GM12878 (cell line): ENCODE data around the gene TPM4. TPM values are rescaled to one million over a fixed set of nuclear protein-coding genes. Genes with fewer than 3 reads are reported as not detected.
A peak's percentile ranks its signal among the peaks of the same experiment; 100 is the strongest.

ENCODE experiments used
- ATAC-seq: fragments of 200-7000 bp; cut with Tn5 transposase; 3 replicates; pipeline ENCODE4 v1.9.1; 2020; ENCODE audit warnings: mild to moderate bottlenecking, moderate library complexity
- BruUV-seq: library from RNA; stranded (reverse); fragments of 400-500 nt; replicated peaks from 2 replicates; lab custom pipeline; 2021; lab: Mats Ljungman, UMichigan
- CTCF ChIA-PET: fragments of 300-600 bp; sonication (Branson Sonifier 250); formaldehyde crosslinking; extraction: SDS; loops from one replicate; lab custom pipeline; 2021; ENCODE audit warnings: inconsistent platforms; lab: Yijun Ruan, JAX
- POLR2A ChIA-PET: fragments of 350-600 bp; formaldehyde crosslinking; extraction: SDS; loops from one replicate; lab custom pipeline; 2021; ENCODE audit warnings: inconsistent platforms; lab: Charles Lee
- RAD21 ChIA-PET: fragments of 300-600 bp; sonication (Branson Sonifier 250); formaldehyde crosslinking; loops from one replicate; lab custom pipeline; 2023; ENCODE audit warnings: antibody characterized with exemption; ENCODE audit not compliant: unreplicated experiment; lab: Charles Lee
- SMC1A ChIA-PET: fragments of 300-600 bp; sonication (Branson Sonifier 250); formaldehyde crosslinking; loops from one replicate; lab custom pipeline; 2023; ENCODE audit not compliant: unreplicated experiment, uncharacterized antibody; lab: Charles Lee
- DNase-seq: peaks from one replicate; pipeline ENCODE4 v3.0.0-alpha.2; 2011; ENCODE audit warnings: low read depth, low spot score
- FAIRE-seq: peaks from 3 replicates; lab custom pipeline; 2011; peaks lifted over from hg19 to GRCh38; lab: Jason Lieb, UNC
- H2AFZ ChIP-seq: 2 replicates; pipeline ENCODE4 v1.6.0; 2011; ENCODE audit warnings: low read depth, low read length, control low read depth; ENCODE audit not compliant: control insufficient read depth
- H3K27ac ChIP-seq: 2 replicates; pipeline ENCODE4 v1.5.1; 2011; ENCODE audit warnings: control low read depth; ENCODE audit not compliant: control insufficient read depth, insufficient read depth
- H3K27me3 ChIP-seq, 2 experiments: replicated peaks in 1 of 2; 2 replicates each; pipeline versions ENCODE4 v1.6.0 to v1.6.1; 2011; ENCODE audit warnings: low read length in 1 of 2; ENCODE audit not compliant: control insufficient read depth in 2 of 2, insufficient read depth in 2 of 2
- H3K36me3 ChIP-seq, 2 experiments: 2 replicates each; pipeline ENCODE4 v1.5.1; 2011; ENCODE audit warnings: low read length in 1 of 2; ENCODE audit not compliant: control insufficient read depth in 2 of 2, insufficient read depth in 2 of 2
- H3K4me1 ChIP-seq: 2 replicates; pipeline ENCODE4 v1.6.1; 2011; ENCODE audit warnings: mild to moderate bottlenecking, low read length, moderate library complexity, mixed read lengths; ENCODE audit not compliant: control insufficient read depth, insufficient read depth
- H3K4me2 ChIP-seq: 2 replicates; pipeline ENCODE4 v1.6.0; 2011; ENCODE audit warnings: control low read depth; ENCODE audit not compliant: control insufficient read depth, insufficient read depth
- H3K4me3 ChIP-seq: fragments of 200-600 bp; sonication (generic); 2 replicates; pipeline ENCODE4 v1.5.1; 2016
- H3K79me2 ChIP-seq: 2 replicates; pipeline ENCODE4 v1.6.0; 2011; ENCODE audit warnings: low read length; ENCODE audit not compliant: control insufficient read depth, insufficient read depth
- H3K9ac ChIP-seq: 2 replicates; pipeline ENCODE4 v1.8.0; 2011; ENCODE audit warnings: low read length, control low read depth, mixed read lengths; ENCODE audit not compliant: control insufficient read depth, insufficient read depth
- H3K9me3 ChIP-seq: replicated peaks from 3 replicates; pipeline ENCODE4 v1.5.1; 2011; ENCODE audit warnings: mild to moderate bottlenecking, low read length; ENCODE audit not compliant: control insufficient read depth, insufficient read depth
- H4K20me1 ChIP-seq: 2 replicates; pipeline ENCODE4 v1.6.0; 2011; ENCODE audit not compliant: control insufficient read depth, insufficient read depth
- BCL3 ChIP-seq: IDR thresholded peaks from 2 replicates; pipeline ENCODE4 v1.6.1; 2011; ENCODE audit warnings: borderline replicate concordance, low read depth, mild to moderate bottlenecking, moderate library complexity, low read length; ENCODE audit not compliant: insufficient read depth, poor library complexity, severe bottlenecking
- BMI1 ChIP-seq: fragments of 450-650 bp; IDR thresholded peaks from 2 replicates; pipeline ENCODE4 v1.6.1; 2016; ENCODE audit warnings: mild to moderate bottlenecking, moderate library complexity, borderline replicate concordance
- CBFB ChIP-seq: IDR thresholded peaks from 2 replicates; pipeline ENCODE4 v1.6.1; 2016; ENCODE audit warnings: antibody characterized with exemption, low read depth
- CREB1 ChIP-seq: IDR thresholded peaks from 2 replicates; pipeline ENCODE4 v1.6.1; 2012; ENCODE audit warnings: low read depth, mild to moderate bottlenecking, inconsistent platforms
- DPF2 ChIP-seq: fragments of 450-650 bp; IDR thresholded peaks from 2 replicates; pipeline ENCODE4 v1.6.1; 2017; ENCODE audit warnings: mild to moderate bottlenecking
- EED ChIP-seq: sonication (generic); IDR thresholded peaks from 2 replicates; pipeline ENCODE4 v1.6.1; 2016; ENCODE audit warnings: antibody characterized with exemption, low read depth
- HCFC1 ChIP-seq: fragments of 150-350 bp; IDR thresholded peaks from 2 replicates; pipeline ENCODE4 v1.6.1; 2014; ENCODE audit warnings: low read length
- KLF5 ChIP-seq: fragments of 450-650 bp; IDR thresholded peaks from 2 replicates; pipeline ENCODE4 v1.6.1; 2014; ENCODE audit warnings: mild to moderate bottlenecking; ENCODE audit not compliant: partially characterized antibody
- LARP7 ChIP-seq: fragments of 450-650 bp; IDR thresholded peaks from 2 replicates; pipeline ENCODE4 v1.6.1; 2017; ENCODE audit warnings: mild to moderate bottlenecking
- MYB ChIP-seq: fragments of 150-350 bp; IDR thresholded peaks from 2 replicates; pipeline ENCODE4 v1.6.1; 2014; ENCODE audit warnings: mild to moderate bottlenecking, low read depth, low read length, borderline replicate concordance
- NBN ChIP-seq: fragments of 450-650 bp; IDR thresholded peaks from 2 replicates; pipeline ENCODE4 v1.6.1; 2016
- RAD21 ChIP-seq: IDR thresholded peaks from 2 replicates; pipeline ENCODE4 v1.6.1; 2011; ENCODE audit warnings: mild to moderate bottlenecking, low read depth, low read length, moderate library complexity; ENCODE audit not compliant: insufficient read depth
- SIX5 ChIP-seq: IDR thresholded peaks from 2 replicates; pipeline ENCODE4 v1.6.1; 2011; ENCODE audit warnings: mild to moderate bottlenecking, low read depth, low read length, moderate library complexity; ENCODE audit not compliant: severe bottlenecking
- SPI1 ChIP-seq: IDR thresholded peaks from 2 replicates; pipeline ENCODE4 v1.6.1; 2011; ENCODE audit warnings: low read depth, mild to moderate bottlenecking, low read length, moderate library complexity, borderline replicate concordance; ENCODE audit not compliant: insufficient read depth
- YY1 ChIP-seq: IDR thresholded peaks from 2 replicates; pipeline ENCODE4 v1.6.1; 2011; ENCODE audit warnings: low read depth, mild to moderate bottlenecking, low read length
- ZBED1 ChIP-seq: IDR thresholded peaks from 2 replicates; pipeline ENCODE4 v1.6.1; 2016; ENCODE audit warnings: borderline replicate concordance
- ZNF217 ChIP-seq: fragments of 450-650 bp; IDR thresholded peaks from 2 replicates; pipeline ENCODE4 v1.6.1; 2017; ENCODE audit warnings: antibody characterized with exemption, mild to moderate bottlenecking
- WGBS: methylation state at CpG from one replicate; pipeline ENCODE4 v1.1.6; 2016; ENCODE audit warnings: low lambda C conversion rate; ENCODE audit not compliant: insufficient replicate concordance, insufficient coverage; ENCODE audit errors: missing lambda C conversion rate; 5-methylcytosine and 5-hydroxymethylcytosine counted together
- in situ Hi-C: fragments of 300-500 bp; cut with MboI; formaldehyde crosslinking; loops from 9 replicates; pipeline ENCODE4 v1.14.3; 2018; ENCODE audit warnings: mixed read lengths
- intact Hi-C: fragments of 100-400 bp; cut with micrococcal nuclease; formaldehyde crosslinking; loops from one replicate; pipeline ENCODE4 v1.14.2; 2022; ENCODE audit not compliant: unreplicated experiment
- polyA plus RNA-seq, 11 experiments: library from polyadenylated mRNA; depleted of rRNA in 4 of 11; unstranded in 6 of 11; stranded (reverse) in 5 of 11; fragments of >200 nt; fragmentation: Nextera tagmentation in 4 of 11; fragmentation: Illumina TruSeq in 1 of 11; extraction: Ambion mirVana in 4 of 11; extraction: Trizol in 1 of 11; gene quantifications; 1 replicate in 1 of 11; 2 replicates in 10 of 11; pipeline versions ENCODE4 v1.2.1 to v1.2.3, GENCODE V29; 2011 to 2016; ENCODE audit warnings: inconsistent platforms in 2 of 11, missing spikeins in 2 of 11, low read depth in 1 of 11
- total RNA-seq, 4 experiments: library from RNA; depleted of rRNA in 3 of 4; stranded (reverse); fragments of >200 nt in 3 of 4; fragmentation: Illumina TruSeq in 1 of 4; extraction: Trizol in 1 of 4; gene quantifications; 2 replicates each; pipeline versions ENCODE4 v1.2.1 to v1.2.3, GENCODE V29; 2013 to 2021
- TF ChIP-seq, protein P1 (sequence below): fragments of 450-650 bp; IDR thresholded peaks from 2 replicates; pipeline ENCODE4 v1.6.1; 2017; ENCODE audit warnings: mild to moderate bottlenecking, moderate library complexity
- TF ChIP-seq, protein P2 (sequence below): fragments of 450-650 bp; IDR thresholded peaks from 2 replicates; pipeline ENCODE4 v1.6.1; 2017; ENCODE audit warnings: low read depth, mild to moderate bottlenecking, moderate library complexity

The TPM4 gene
- total and polyA plus RNA-seq, 10 of the 15 experiments (the other 5 are each of a cell fraction or from before 2014, with no cell fraction given), result 183 to 620 (median 407) TPM

DNA sequence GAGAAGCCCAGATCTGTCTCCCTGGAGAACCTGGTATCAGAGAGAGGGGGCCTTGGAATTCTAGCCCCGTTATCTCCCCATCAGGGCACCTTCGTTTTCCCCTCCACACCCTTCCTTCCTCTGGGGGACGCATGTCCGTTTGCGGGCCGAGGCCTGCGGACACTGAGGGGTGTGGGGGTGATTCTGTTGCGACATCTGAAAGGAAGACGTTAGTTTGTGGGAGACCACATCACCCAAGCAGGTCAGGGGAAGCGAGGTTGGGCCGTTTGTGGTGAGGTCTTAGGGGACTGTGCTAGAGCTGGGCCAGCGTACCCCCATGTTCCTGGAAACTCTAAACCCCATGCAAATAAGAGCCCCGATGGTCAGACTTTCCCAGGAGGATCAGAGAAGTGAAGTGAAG lies 63.5 kb downstream of the TPM4 start:
- RAD21 ChIA-PET, result interaction anchor here (1.3 to 1.5 kb wide), 2 partner anchors 10 to 22 kb away, joined by 5 to 12 read pairs; no protein-coding TSS in a partner anchor
- intact Hi-C loops, result loop anchor here (2.0 to 5.0 kb wide), 2 partner anchors 43 to 448 kb away; no protein-coding TSS in a partner anchor
- peak; percentile 84 for DNase-seq
- ATAC-seq, result peak; percentile 45
- H3K4me1 ChIP-seq, result peaks cover 57% of the 10 kb centered on the region
- no peaks in the 10 kb centered on the region for H4K20me1 ChIP-seq
- no peak overlapping the region for H3K4me3 ChIP-seq
- no peaks in the 10 kb centered on the region; the same call in 1 of the 3 replicates for H3K9me3 ChIP-seq
- in situ Hi-C loops, result no loop called here
- no peak for FAIRE-seq
- CTCF ChIA-PET, result interaction anchor here (0.6 to 8.2 kb wide), 5 partner anchors 22 to 320 kb away, joined by 3 to 111 read pairs (median 3); no protein-coding TSS in a partner anchor
- SMC1A ChIA-PET, result interaction anchor here (0.8 to 4.2 kb wide), 3 partner anchors 8 to 69 kb away, joined by 3 to 41 read pairs (median 3); no protein-coding TSS in a partner anchor
- H3K27me3 ChIP-seq, result no peaks in the 10 kb centered on the region
- H3K36me3 ChIP-seq, result no peaks in the 10 kb centered on the region; a peak in 2 of 4 replicates
- H3K27ac ChIP-seq, result peak overlapping the region; percentile 99
- BruUV-seq, result no TSS peak
- POLR2A ChIA-PET, result interaction anchor here (0.6 to 1.5 kb wide), 6 partner anchors 17 to 211 kb away, joined by 3 to 7 read pairs (median 5); no protein-coding TSS in a partner anchor
- peak overlapping the region; percentile 61 for H3K4me2 ChIP-seq
- peaks cover 15% of the 10 kb centered on the region for H3K79me2 ChIP-seq
- peak overlapping the region; percentile 5 for H2AFZ ChIP-seq
- 2% methylated on average over 13 of the region's 13 CpGs for WGBS
- H3K9ac ChIP-seq, result peak overlapping the region; percentile 35; the same call in 1 of the 2 replicates
- TF ChIP-seq LARP7, result 0 out of 2 replicates have a peak, but pooled peaks have one; percentile 11
- no peak for TF ChIP-seq NBN
- TF ChIP-seq ZNF217, result no peak
- TF ChIP-seq SPI1, result peak; percentile 26; the same call in 1 of the 2 replicates
- TF ChIP-seq ZBED1, result peak; percentile 89
- TF ChIP-seq DPF2, result peak; percentile 80
- TF ChIP-seq RAD21, result peak; percentile 19; the same call in 1 of the 2 replicates
- TF ChIP-seq BMI1, result no peak
- TF ChIP-seq BCL3, result peak; percentile 57
- peak; percentile 91 for TF ChIP-seq CBFB
- no peak for TF ChIP-seq HCFC1
- TF ChIP-seq KLF5, result no peak
- 0 out of 2 replicates have a peak, but pooled peaks have one; percentile 64 for TF ChIP-seq CREB1
- TF ChIP-seq EED, result peak; percentile 90
- TF ChIP-seq, protein P1, sequence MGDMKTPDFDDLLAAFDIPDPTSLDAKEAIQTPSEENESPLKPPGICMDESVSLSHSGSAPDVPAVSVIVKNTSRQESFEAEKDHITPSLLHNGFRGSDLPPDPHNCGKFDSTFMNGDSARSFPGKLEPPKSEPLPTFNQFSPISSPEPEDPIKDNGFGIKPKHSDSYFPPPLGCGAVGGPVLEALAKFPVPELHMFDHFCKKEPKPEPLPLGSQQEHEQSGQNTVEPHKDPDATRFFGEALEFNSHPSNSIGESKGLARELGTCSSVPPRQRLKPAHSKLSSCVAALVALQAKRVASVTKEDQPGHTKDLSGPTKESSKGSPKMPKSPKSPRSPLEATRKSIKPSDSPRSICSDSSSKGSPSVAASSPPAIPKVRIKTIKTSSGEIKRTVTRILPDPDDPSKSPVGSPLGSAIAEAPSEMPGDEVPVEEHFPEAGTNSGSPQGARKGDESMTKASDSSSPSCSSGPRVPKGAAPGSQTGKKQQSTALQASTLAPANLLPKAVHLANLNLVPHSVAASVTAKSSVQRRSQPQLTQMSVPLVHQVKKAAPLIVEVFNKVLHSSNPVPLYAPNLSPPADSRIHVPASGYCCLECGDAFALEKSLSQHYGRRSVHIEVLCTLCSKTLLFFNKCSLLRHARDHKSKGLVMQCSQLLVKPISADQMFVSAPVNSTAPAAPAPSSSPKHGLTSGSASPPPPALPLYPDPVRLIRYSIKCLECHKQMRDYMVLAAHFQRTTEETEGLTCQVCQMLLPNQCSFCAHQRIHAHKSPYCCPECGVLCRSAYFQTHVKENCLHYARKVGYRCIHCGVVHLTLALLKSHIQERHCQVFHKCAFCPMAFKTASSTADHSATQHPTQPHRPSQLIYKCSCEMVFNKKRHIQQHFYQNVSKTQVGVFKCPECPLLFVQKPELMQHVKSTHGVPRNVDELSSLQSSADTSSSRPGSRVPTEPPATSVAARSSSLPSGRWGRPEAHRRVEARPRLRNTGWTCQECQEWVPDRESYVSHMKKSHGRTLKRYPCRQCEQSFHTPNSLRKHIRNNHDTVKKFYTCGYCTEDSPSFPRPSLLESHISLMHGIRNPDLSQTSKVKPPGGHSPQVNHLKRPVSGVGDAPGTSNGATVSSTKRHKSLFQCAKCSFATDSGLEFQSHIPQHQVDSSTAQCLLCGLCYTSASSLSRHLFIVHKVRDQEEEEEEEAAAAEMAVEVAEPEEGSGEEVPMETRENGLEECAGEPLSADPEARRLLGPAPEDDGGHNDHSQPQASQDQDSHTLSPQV, result no peak
- TF ChIP-seq YY1, result no peak
- TF ChIP-seq MYB, result peak; percentile 92
- TF ChIP-seq, protein P2, sequence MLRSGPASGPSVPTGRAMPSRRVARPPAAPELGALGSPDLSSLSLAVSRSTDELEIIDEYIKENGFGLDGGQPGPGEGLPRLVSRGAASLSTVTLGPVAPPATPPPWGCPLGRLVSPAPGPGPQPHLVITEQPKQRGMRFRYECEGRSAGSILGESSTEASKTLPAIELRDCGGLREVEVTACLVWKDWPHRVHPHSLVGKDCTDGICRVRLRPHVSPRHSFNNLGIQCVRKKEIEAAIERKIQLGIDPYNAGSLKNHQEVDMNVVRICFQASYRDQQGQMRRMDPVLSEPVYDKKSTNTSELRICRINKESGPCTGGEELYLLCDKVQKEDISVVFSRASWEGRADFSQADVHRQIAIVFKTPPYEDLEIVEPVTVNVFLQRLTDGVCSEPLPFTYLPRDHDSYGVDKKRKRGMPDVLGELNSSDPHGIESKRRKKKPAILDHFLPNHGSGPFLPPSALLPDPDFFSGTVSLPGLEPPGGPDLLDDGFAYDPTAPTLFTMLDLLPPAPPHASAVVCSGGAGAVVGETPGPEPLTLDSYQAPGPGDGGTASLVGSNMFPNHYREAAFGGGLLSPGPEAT, result peak; percentile 59
- TF ChIP-seq SIX5, result no peak
